Kidney epithelial cell (primary cell): ENCODE measurements around the gene PRKCA. TPM values are rescaled to one million over a fixed set of nuclear protein-coding genes. Genes with fewer than 3 reads are reported as not detected.

ENCODE experiments used
- DNase-seq: peaks from one replicate; pipeline ENCODE4 v3.0.0-alpha.2; 2010; ENCODE audit warnings: low read depth
- H3K27me3 ChIP-seq: 2 replicates; pipeline ENCODE4 v1.6.0; 2011; ENCODE audit warnings: low read length; ENCODE audit not compliant: control insufficient read depth, insufficient read depth
- H3K36me3 ChIP-seq: 2 replicates; pipeline ENCODE4 v1.5.1; 2011; ENCODE audit warnings: low read length; ENCODE audit not compliant: control insufficient read depth, insufficient read depth
- H3K4me3 ChIP-seq: 2 replicates; pipeline ENCODE4 v1.5.1; 2011; ENCODE audit warnings: low read depth, mild to moderate bottlenecking, control low read depth, low read length
- CTCF ChIP-seq: IDR thresholded peaks from 2 replicates; pipeline ENCODE4 v1.5.1; 2011; ENCODE audit warnings: mild to moderate bottlenecking, moderate library complexity, low read length, control low read depth, inconsistent platforms; ENCODE audit not compliant: insufficient read depth, poor library complexity, severe bottlenecking
- total RNA-seq: library from RNA; depleted of rRNA; stranded (reverse); fragments of >200 nt; gene quantifications from 2 replicates; pipeline ENCODE4 v1.2.3, GENCODE V29; 2015

The PRKCA gene
- total RNA-seq, 1 donor from 2014 or later = 5.7 TPM

GRCh38 chr17:66799849-66800537 is 497.6 kb downstream of the PRKCA start:
- no peak for DNase-seq
- no peak for TF ChIP-seq CTCF
- Histone ChIP-seq H3K36me3 (no peaks in the 10 kb centered on the region), H3K27me3 (no peaks in the 10 kb centered on the region), H3K4me3 (no peak overlapping the region)

- Histone ChIP-seq H3K4me3 (no peak overlapping the region), H3K27me3 (no peaks in the 10 kb centered on the region), H3K36me3 (no peaks in the 10 kb centered on the region)
- DNase-seq = no peak
- TF ChIP-seq CTCF = no peak
These were observed 501.1 kb downstream of the PRKCA start for GRCh38 chr17:66803474-66803951.

- H3K27me3 ChIP-seq = no peaks in the 10 kb centered on the region
- H3K4me3 ChIP-seq = no peak overlapping the region
- TF ChIP-seq CTCF = no peak
- no peak for DNase-seq
- no peaks in the 10 kb centered on the region for H3K36me3 ChIP-seq
These were observed 503.2 kb downstream of the PRKCA start for GRCh38 chr17:66805567-66805966.

- no peaks in the 10 kb centered on the region for H3K27me3 ChIP-seq
- no peak for TF ChIP-seq CTCF
- no peak for DNase-seq
- H3K4me3 ChIP-seq = no peak overlapping the region
- no peaks in the 10 kb centered on the region for H3K36me3 ChIP-seq
These were observed 504.8 kb downstream of the PRKCA start for GRCh38 chr17:66807182-66807581.

- Histone ChIP-seq H3K27me3 (peaks cover 2% of the 10 kb centered on the region), H3K36me3 (no peaks in the 10 kb centered on the region), H3K4me3 (no peak overlapping the region)
- no peak for TF ChIP-seq CTCF
- no peak for DNase-seq
These were observed 507.0 kb downstream of the PRKCA start for GRCh38 chr17:66809408-66809807.
